A673 (cell line): ENCODE data around the gene FSCN2.

Experiments
- CTCF ChIP-seq: fragments of 300-800, 200-600 bp; sonication (generic); conservative IDR thresholded peaks from 2 replicates; pipeline ENCODE4 v1.5.1; 2017; ENCODE audit warnings: low read depth, mild to moderate bottlenecking, antibody characterized with exemption, low read length, moderate library complexity, mixed read lengths
- EZH2 ChIP-seq: fragments of 200-600 bp; sonication (generic); IDR thresholded peaks from 2 replicates; pipeline ENCODE4 v1.6.1; 2017; ENCODE audit warnings: borderline replicate concordance, low read depth, mild to moderate bottlenecking, mixed read lengths, antibody characterized with exemption, low read length; ENCODE audit not compliant: poor library complexity, severe bottlenecking

- TF ChIP-seq CTCF, result no peak
- TF ChIP-seq EZH2, result no peak
Observed at GRCh38 chr17:81528384-81528650, 140 bp downstream of the FSCN2 start.
